NK-92 (cell line): ENCODE results near the gene RIPOR3.
"Not testable (repeated sequence)": the region's sequence is repeated elsewhere in the genome, so short reads cannot be mapped to it uniquely, and the experiment has no call there.

ENCODE experiments used
- DNase-seq: peaks from one replicate; lab custom pipeline; 2025; ENCODE audit not compliant: unreplicated experiment; lab: John Stamatoyannopoulos, UW

RIPOR3 gene

DNA sequence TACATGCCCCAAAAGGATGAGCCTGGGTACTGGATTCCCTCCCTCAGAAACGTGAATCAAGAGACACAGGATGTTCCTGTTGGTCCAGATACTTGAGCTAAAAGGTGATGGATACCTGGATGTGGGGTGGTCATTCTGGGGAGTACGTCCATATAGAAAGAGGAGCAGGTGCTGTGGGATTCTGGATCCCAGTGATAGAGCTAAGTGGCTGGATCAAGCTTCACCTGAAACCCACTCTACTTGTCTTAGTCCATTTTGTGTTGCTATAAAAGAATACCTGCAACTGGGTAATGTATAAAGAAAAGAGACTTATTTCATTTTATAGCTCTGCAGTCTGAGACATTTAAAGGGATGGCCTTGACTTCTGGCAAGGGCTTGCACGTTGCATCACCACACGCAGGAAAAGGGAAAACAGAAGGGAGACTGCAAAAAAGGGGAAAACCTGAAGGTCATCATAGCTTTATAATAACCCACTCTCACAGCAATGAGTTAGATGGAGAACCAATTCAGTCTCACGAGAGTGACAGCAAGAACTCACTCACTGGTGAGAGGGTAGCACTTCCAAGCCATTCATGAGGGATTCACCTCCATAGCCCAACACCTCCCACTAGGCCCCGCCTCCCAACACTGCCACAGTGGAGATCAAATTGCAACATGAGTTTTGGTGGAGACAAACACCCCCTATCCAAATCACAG lies 31.2 kb downstream of the RIPOR3 start:
- DNase-seq: no peak

- DNase-seq: no peak
Observed at GRCh38 chr20:50658804-50659380, 32.5 kb downstream of the RIPOR3 start.

- no peak for DNase-seq
Observed at GRCh38 chr20:50655311-50655880, 35.9 kb downstream of the RIPOR3 start.

GRCh38 chr20:50654904-50655303 lies 36.4 kb downstream of the RIPOR3 start:
- no peak for DNase-seq

DNA sequence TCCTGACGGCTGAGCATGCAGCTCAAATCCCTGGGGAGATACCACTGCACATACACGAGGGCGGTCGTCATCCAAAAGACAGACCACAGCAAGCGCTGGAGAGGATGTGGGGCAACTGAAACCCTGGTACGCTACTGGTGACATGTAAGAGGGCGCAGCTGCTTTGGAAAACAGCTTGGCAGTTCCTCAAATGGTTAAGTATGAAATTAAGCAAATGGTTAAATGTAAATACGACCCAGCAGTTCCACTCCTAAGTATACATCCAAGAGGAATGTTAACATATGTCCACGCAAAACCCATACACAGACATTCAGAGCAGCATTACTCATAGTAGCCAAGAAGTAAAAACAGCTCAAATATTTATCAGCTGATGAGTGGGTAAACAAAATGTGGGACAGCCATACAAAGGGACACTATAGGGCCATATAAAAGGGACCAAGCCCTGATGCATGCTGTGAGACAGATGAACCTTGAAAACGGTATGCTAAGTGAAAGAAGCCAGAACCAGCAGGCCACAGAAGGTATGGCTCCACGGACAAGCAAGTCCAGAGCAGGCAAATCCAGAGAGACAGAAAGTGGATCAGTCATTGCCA lies 38.5 kb downstream of the RIPOR3 start:
- no peak for DNase-seq

DNA sequence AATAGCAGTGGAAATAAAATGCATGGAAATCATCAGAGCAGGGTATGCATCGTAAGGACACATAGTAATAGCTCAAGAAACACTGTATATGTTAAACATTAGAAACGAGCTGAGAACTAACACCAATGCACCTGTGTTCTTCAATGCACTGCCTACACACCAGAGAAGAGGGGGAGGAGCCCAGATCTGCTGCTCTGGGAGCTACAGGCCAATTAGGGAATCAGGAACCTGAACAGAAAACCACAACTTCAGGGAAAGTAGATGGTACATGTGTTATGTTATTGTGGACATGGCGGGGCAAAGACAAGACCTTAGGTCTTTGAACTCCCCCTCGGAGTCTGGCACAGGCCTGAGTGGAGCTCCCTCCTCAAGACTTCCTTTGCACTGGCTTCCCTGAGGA lies 39.7 kb downstream of the RIPOR3 start:
- DNase-seq: no peak

DNA sequence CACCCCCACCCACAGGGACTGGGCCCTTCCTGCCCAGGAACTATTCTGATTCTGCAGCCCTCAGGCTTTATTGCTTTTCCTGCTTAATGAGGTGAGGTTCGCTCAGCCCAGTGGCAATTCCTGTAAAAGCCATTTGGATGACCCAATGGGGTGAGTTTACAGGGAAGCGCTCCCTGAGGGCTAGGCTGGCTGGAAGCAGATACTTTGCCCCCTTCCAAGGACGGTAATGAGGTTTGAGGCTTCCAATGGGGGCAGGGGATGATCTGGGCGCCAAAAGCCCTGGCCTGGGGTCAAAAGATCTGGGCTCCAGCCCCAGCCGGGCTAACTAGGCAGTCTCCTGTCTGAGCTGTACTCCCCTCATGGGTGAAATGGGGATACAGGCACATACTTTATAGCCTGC lies 41.8 kb downstream of the RIPOR3 start:
- DNase-seq: no peak

GRCh38 chr20:50648651-50649050 lies 42.7 kb downstream of the RIPOR3 start:
- DNase-seq: no peak

DNA sequence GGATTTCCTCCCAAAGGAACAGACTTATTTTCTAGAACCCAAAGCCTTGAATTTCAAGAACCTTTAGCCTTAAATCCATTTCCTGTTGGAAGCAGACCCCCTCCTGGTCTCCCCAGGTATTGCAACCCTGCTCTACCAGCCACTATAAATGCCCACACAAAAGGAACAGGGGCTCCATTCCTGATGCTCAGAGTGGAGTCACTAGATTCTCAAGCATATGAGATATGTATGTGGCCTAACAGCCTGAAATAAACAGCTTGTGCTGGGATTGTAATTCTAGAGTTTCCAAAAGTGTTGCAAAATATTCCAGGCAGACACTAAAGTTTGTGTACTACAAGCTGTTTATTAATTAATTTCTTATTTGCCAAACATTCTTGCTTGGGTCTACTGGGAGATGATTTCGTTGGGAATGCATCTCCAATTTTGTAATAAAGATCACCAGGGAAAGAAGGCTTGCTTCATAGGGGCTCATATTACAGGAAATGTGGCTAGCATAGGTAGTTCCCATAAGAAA lies 44.8 kb downstream of the RIPOR3 start:
- DNase-seq: no peak

- no peak for DNase-seq
Observed at GRCh38 chr20:50645253-50646068, 45.9 kb downstream of the RIPOR3 start.

- DNase-seq: no peak
Observed at GRCh38 chr20:50642288-50642803, 49.0 kb downstream of the RIPOR3 start.

GRCh38 chr20:50641625-50642287 lies 49.6 kb downstream of the RIPOR3 start:
- not testable (repeated sequence) for DNase-seq

DNA sequence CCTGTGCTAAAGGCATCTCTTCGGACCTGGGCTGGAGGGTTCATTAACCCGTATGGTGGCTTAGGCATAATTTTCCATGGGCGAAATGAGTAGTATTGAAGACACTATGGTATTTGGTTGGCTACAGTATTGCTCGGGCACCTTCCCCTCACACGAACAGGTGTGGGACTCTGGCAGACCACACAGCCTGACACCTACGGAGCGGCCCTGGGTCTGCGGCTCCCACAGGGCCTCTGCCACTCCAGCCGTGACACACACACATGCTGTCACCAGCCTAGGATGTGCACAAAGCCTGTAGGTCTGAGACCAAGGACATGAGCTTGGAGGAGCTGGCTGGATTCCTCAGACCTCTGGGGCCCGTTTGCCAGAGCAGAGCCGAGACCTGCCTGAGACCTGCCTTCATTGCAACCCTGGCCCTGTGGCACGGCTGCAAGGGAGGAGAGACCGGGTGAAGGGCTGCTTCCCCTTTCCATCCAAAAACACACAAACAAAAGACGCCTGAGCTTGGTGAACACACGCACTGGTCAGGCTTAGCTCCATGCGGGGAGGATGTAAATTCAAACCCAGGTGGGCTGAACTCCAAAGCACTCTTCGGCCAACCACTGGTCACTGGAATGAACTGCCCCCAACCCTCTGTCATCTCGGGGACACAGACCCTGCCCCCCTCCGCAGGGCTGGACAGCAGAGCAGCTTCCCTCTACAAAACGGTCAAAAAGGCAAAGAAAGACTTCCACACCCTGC lies 51.2 kb downstream of the RIPOR3 start:
- DNase-seq: not testable (repeated sequence)

DNA sequence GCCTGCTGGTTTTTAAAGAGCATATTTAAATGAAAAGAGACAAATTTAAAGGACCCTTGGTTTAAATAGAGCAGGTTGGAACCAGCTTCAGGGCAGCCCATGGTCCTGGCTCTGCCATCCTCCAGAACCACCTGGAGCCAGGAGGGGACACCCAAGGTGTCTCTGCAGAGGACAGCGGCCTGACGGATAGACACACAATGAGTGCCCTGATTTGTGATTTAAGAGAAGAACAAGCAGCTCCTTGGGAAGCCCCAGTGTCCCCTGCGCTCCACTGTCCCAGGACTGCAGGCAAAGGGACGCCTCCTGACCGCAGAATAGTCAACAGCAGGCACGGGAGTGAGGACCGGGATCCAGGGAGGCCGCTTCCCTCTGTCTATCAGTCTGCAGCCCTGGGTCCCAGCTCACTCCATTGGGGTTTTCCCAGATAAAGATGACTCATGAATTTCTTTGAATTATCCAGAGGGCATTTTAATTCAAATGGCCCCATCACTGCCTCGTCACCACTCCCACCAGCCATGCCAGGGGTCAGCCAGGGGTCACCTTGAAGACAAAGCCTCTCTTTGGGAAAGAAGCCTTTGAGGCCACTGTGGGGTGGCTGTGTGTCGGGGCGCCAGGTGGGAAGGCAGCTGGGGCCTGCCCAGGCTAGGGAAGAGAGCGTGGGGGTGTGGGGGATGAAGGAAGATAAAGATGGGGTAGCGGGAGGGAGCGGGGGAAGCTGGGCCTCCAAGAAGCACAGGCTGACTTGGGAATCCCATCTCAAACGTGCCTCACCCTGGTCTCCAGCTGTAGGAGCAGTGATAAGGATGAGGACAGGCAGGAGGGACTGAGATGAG lies 53.1 kb downstream of the RIPOR3 start:
- not testable (repeated sequence) for DNase-seq

DNA sequence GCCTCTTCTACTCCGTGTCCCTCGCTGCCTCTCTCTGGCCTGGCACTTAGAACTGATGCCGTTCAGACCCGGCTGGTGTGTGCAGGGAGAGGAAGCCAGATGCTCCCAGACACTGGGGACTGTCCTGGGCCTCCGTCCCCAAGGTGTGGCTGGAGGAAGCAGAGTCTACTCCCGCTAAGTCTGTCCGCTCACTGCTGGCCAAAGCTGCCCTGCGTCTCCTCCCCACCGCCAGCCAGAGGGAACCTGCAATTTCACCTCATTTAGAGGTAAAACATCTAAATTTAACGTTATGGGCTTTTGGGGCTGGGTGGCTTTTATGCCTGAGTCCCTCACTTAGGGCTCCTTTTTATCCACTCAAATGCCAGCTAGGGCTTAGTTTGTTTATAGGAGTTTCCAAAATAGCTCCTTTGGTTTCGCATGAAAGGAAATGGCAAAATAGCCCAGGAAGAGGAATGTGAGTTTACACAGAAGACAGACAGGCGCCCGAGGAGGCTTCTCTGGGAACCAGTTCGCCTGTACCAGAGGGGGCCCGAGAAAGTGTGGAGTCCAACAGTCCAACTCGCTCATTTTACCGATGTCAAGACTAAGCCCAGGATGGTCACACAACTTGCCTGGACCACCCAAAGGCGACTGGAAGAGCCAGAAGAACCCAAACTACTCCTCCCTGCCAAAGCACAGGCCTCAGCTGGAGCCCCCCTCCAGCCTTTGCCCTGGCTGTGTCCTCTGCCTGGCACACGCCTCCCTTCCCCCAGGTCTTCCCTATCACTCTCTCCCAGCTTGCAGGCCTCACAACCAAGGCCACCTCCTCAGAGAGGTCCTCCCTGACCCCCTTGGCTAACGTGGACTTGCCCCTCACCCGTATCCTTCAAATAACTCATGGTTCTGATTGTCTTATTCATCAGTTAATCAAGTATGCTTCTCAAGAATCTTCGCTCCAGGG lies 54.5 kb downstream of the RIPOR3 start:
- DNase-seq: no peak

DNA sequence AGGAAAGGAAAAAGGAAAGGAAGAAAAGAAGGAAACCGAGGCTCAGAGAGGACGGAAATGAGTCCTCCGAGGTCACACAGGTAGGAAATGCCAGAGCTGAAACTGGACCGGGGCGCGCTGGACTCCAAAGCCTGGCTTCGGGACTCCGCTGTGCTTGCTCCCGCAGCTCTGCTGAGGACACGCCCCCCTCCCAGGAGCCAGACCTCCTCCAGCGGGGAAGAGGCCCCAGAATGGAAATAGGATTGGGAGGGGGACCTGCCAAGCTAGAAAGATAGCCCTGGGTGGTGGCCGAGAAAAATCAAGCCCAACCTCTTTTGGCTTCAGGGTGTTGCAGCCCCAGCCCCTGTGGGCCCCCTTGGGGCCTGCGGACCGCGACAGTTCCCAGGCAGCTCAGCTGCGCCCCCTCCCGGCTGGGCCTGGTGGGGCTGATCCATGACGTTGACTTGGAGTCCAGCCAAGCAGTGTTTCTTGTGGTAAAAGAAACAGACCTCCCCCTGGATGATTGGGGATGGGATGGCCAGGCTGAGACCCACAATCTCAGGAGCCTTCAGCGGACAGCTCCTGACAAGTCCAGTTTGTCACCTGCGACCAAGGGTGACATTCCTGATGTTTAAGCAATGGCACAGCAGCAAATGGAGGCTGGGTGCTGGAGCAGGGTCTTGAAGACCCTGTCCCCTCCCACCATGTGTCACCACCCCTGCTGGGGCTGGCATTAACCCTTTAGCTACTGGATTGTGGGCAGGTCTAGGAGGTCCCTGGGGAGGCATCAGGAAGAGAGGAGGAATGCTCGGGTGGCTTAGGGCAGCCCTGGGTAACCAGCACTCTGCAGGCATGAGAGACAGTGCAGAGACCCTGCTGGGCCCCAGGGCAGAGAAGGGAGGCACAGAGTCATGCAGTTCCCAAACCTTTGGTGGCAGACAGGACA lies 55.4 kb downstream of the RIPOR3 start:
- no peak for DNase-seq
